ENCODE results near the gene DENND1B. TPM values are rescaled to one million over a fixed set of nuclear protein-coding genes. Genes with fewer than 3 reads are reported as not detected.

The DENND1B gene
- total and polyA plus RNA-seq, 2 of the 8 experiments (the other 6 are each of a cell fraction or from before 2014, with no cell fraction given): 0.74 to 3.3 TPM

- no peak overlapping the region for H2BK120ac ChIP-seq (replicated peaks; ENCODE audit: low read depth, low read length)
- no peak overlapping the region for H2AK5ac ChIP-seq (ENCODE audit: low read depth, low read length)
- H4K91ac ChIP-seq (replicated peaks; ENCODE audit: insufficient read length, low read length): no peak overlapping the region
- H2BK5ac ChIP-seq (ENCODE audit: low read depth, low read length): no peak overlapping the region
- no peak overlapping the region for H3K56ac ChIP-seq (replicated peaks; ENCODE audit: insufficient read length, low read depth, low read length)
- no peak overlapping the region for H3K9ac ChIP-seq (replicated peaks in 1 of 4; ENCODE audit: extremely low read depth in 1 of 4, low read depth in 3 of 4, low read length in 3 of 4)
- no peaks in the 10 kb centered on the region for H3K79me2 ChIP-seq (ENCODE audit: control insufficient read depth in 1 of 2, insufficient read depth in 2 of 2, low read length in 2 of 2)
- no peak overlapping the region for H2AFZ ChIP-seq (ENCODE audit: low read length)
- H4K5ac ChIP-seq (ENCODE audit: insufficient read length, low read depth, low read length): no peak overlapping the region
- no peaks in the 10 kb centered on the region for H3K79me1 ChIP-seq (ENCODE audit: low read depth, low read length)
- H3K27me3 ChIP-seq (replicated peaks in 1 of 4; ENCODE audit: control insufficient read depth in 3 of 4, extremely low read depth in 1 of 4, insufficient read depth in 3 of 4, low read length in 3 of 4): peaks cover 0 to under 1% (median 0%) of the 10 kb centered on the region in 4 experiments; a peak in 1 of 7 replicates
- H3K23ac ChIP-seq (ENCODE audit: insufficient read length): no peak overlapping the region
- no peaks in the 10 kb centered on the region for H3K9me3 ChIP-seq (ENCODE audit: insufficient read depth in 2 of 2, low read depth in 1 of 2, low read length in 1 of 2)
- no peak overlapping the region for H3K14ac ChIP-seq (ENCODE audit: insufficient read length)
- H2BK12ac ChIP-seq (ENCODE audit: low read depth, low read length): no peak overlapping the region
- no peaks in the 10 kb centered on the region for H3K36me3 ChIP-seq (ENCODE audit: control insufficient read depth in 2 of 4, insufficient read depth in 4 of 4, low read length in 3 of 4)
- H4K8ac ChIP-seq (ENCODE audit: extremely low read depth, insufficient read depth, low read length): no peak overlapping the region
- FAIRE-seq (no peak), DNase-seq (ENCODE audit: low read depth in 1 of 2, low spot score in 2 of 2) (no peak)
- no peak overlapping the region for H2BK15ac ChIP-seq (ENCODE audit: low read length)
- H3K4me3 ChIP-seq (ENCODE audit: extremely low read depth in 1 of 4, insufficient read depth in 2 of 4, low read depth in 3 of 4, low read length in 4 of 4): no peak overlapping the region
- ChIA-PET POLR2A (ENCODE audit: partially characterized antibody) (interaction anchor here (0.6 kb wide), 1 partner anchor 71 kb away, joined by 4 read pairs; no protein-coding TSS in a partner anchor), CTCF (ENCODE audit: partially characterized antibody) (interaction anchor here (0.6 to 0.7 kb wide), 3 partner anchors 38 to 1429 kb away, joined by 3 to 4 read pairs (median 4); no protein-coding TSS in a partner anchor)
- no peak overlapping the region for H3K4me2 ChIP-seq (ENCODE audit: insufficient read depth in 1 of 2, low read depth in 2 of 2, low read length in 2 of 2)
- H3K4me1 ChIP-seq (replicated peaks in 1 of 4; ENCODE audit: control insufficient read depth in 3 of 4, insufficient read depth in 4 of 4, low read length in 3 of 4): no peaks in the 10 kb centered on the region
- no peaks in the 10 kb centered on the region for H4K20me1 ChIP-seq (replicated peaks in 1 of 2; ENCODE audit: control insufficient read depth in 1 of 2, insufficient read depth in 2 of 2, low read length in 2 of 2)
- H3K23me2 ChIP-seq (ENCODE audit: low read depth, low read length): no peaks in the 10 kb centered on the region
- no peak overlapping the region for H3K27ac ChIP-seq (ENCODE audit: low read depth, low read length)
- H2BK20ac ChIP-seq (ENCODE audit: low read length): no peak overlapping the region
- no peak overlapping the region for H3K4ac ChIP-seq (replicated peaks; ENCODE audit: insufficient read length, low read depth, low read length)
- WGBS, 2 experiments (ENCODE audit: extremely low coverage in 1 of 2, insufficient coverage in 1 of 2, insufficient read length in 1 of 2, insufficient replicate concordance in 2 of 2, low coverage in 1 of 2, low lambda C conversion rate in 2 of 2, missing lambda C conversion rate in 1 of 2): 92% methylated on average over 4 of the region's 4 CpGs; no CpG with 5 or more reads in 1 of the 2 experiments
- H3K18ac ChIP-seq (ENCODE audit: extremely low read depth, low read length): no peak overlapping the region
- TF ChIP-seq RFX5 (IDR thresholded peaks at IDR 0.05; ENCODE audit: borderline replicate concordance, low read depth, low read length): no peak
- TF ChIP-seq TAF7 (optimal IDR thresholded peaks at IDR 0.05; ENCODE audit: borderline replicate concordance, low read depth, low read length): no peak
- no peak for TF ChIP-seq CHD1 (IDR thresholded peaks at IDR 0.05; ENCODE audit: low read depth, low read length)
- no peak for TF ChIP-seq SAP30 (IDR thresholded peaks at IDR 0.05; ENCODE audit: insufficient read depth, insufficient replicate concordance, low read length)
- no peak for TF ChIP-seq EP300 (IDR thresholded peaks at IDR 0.05; ENCODE audit: borderline replicate concordance in 1 of 2, low read depth in 2 of 2, low read length in 2 of 2)
These were observed 6.0 kb downstream of the DENND1B start for GRCh38 chr1:197769287-197769686.

Data from H1 (cell line).